HepG2 (cell line): ENCODE results near the gene GJA10. TPM values are rescaled to one million over a fixed set of nuclear protein-coding genes. Genes with fewer than 3 reads are reported as not detected.

Experiments
- ATAC-seq: fragments of 200-7000 bp; cut with Tn5 transposase; 3 replicates; pipeline ENCODE4 v1.9.1; 2020; ENCODE audit warnings: mild to moderate bottlenecking, moderate library complexity
- BruUV-seq: library from RNA; stranded (reverse); fragments of 400-500 nt; replicated peaks from 2 replicates; lab custom pipeline; 2021; lab: Mats Ljungman, UMichigan
- CTCF ChIA-PET: fragments of 300-600 bp; formaldehyde crosslinking; extraction: SDS; loops from one replicate; lab custom pipeline; 2021; ENCODE audit warnings: low total read pairs, inconsistent platforms, low intra/inter-chr PET ratio; lab: Yijun Ruan, JAX
- POLR2A ChIA-PET: fragments of 350-600 bp; sonication (Branson Sonifier 250); formaldehyde crosslinking; loops from one replicate; lab custom pipeline; 2020; ENCODE audit warnings: antibody characterized with exemption, inconsistent platforms; lab: Yijun Ruan, JAX
- DNase-seq: peaks from one replicate; pipeline ENCODE4 v3.0.0-alpha.2; 2015; ENCODE audit warnings: low spot score
- FAIRE-seq: peaks from 3 replicates; lab custom pipeline; 2011; peaks lifted over from hg19 to GRCh38; lab: Jason Lieb, UNC
- H2AFZ ChIP-seq: one replicate; pipeline ENCODE4 v1.6.1; 2011; ENCODE audit warnings: low read length, inconsistent platforms
- H3K27ac ChIP-seq: fragments of 300-600 bp; 3 replicates; pipeline ENCODE4 v1.8.0; 2011; ENCODE audit warnings: mixed run types, mild to moderate bottlenecking, mixed read lengths, low read length, inconsistent platforms; ENCODE audit not compliant: insufficient read depth; ENCODE audit errors: extremely low read length
- H3K27me3 ChIP-seq, 2 experiments: fragments of 200-600 bp in 1 of 2; 2 replicates in 1 of 2; 3 replicates in 1 of 2; pipeline versions ENCODE4 v1.6.0 to v1.8.0; 2011; ENCODE audit warnings: low read length in 2 of 2, mild to moderate bottlenecking in 2 of 2, moderate library complexity in 2 of 2, inconsistent platforms in 1 of 2; ENCODE audit not compliant: insufficient read depth in 2 of 2, control insufficient read depth in 1 of 2
- H3K36me3 ChIP-seq, 2 experiments: fragments of 200-600 bp in 1 of 2; replicated peaks in 1 of 2; 2 replicates in 1 of 2; 3 replicates in 1 of 2; pipeline versions ENCODE4 v1.5.1 to v1.8.0; 2011; ENCODE audit warnings: low read length in 2 of 2, inconsistent platforms in 1 of 2; ENCODE audit not compliant: insufficient read depth in 2 of 2, control insufficient read depth in 1 of 2
- H3K4me1 ChIP-seq: 2 replicates; pipeline ENCODE4 v1.5.1; 2012; ENCODE audit warnings: low read length, inconsistent platforms; ENCODE audit not compliant: insufficient read depth
- H3K4me2 ChIP-seq: 2 replicates; pipeline ENCODE4 v1.6.0; 2011; ENCODE audit warnings: low read depth, low read length, inconsistent platforms
- H3K4me3 ChIP-seq, 3 experiments: fragments of 200-600 bp in 1 of 3; sonication (generic), shearing (Covaris generic) in 1 of 3; replicated peaks in 1 of 3; 2 replicates each; pipeline ENCODE4 v1.5.1; 2011 to 2016; ENCODE audit warnings: low read length in 3 of 3, inconsistent platforms in 2 of 3, low read depth in 2 of 3, mild to moderate bottlenecking in 2 of 3, control low read depth in 1 of 3, mixed read lengths in 1 of 3; ENCODE audit not compliant: insufficient read depth in 1 of 3
- H3K79me2 ChIP-seq: one replicate; pipeline ENCODE4 v1.6.1; 2011; ENCODE audit warnings: low read length, inconsistent platforms; ENCODE audit not compliant: insufficient read depth
- H3K9ac ChIP-seq: 2 replicates; pipeline ENCODE4 v1.6.0; 2011; ENCODE audit warnings: mild to moderate bottlenecking, low read depth, low read length, inconsistent platforms; ENCODE audit not compliant: insufficient read depth
- H3K9me3 ChIP-seq: 2 replicates; pipeline ENCODE4 v1.5.1; 2012; ENCODE audit warnings: mild to moderate bottlenecking, low read length
- H4K20me1 ChIP-seq: 2 replicates; pipeline ENCODE4 v1.6.0; 2011; ENCODE audit warnings: inconsistent platforms, mild to moderate bottlenecking, low read length, moderate library complexity; ENCODE audit not compliant: insufficient read depth
- DNMT1 ChIP-seq: sonication (generic); formaldehyde crosslinking; IDR thresholded peaks from 2 replicates; pipeline ENCODE4 v1.5.1; 2020; ENCODE audit warnings: mild to moderate bottlenecking, missing genetic modification reagents
- GABPB1 ChIP-seq: IDR thresholded peaks from 2 replicates; pipeline ENCODE4 v1.6.1; 2016; ENCODE audit warnings: mild to moderate bottlenecking, missing genetic modification reagents, moderate library complexity, missing compliant biosample characterization
- HOXA3 ChIP-seq: sonication (generic); formaldehyde crosslinking; IDR thresholded peaks from 2 replicates; pipeline ENCODE4 v1.5.0; 2020; ENCODE audit warnings: missing genetic modification reagents
- HOXA9 ChIP-seq: sonication (generic); formaldehyde crosslinking; IDR thresholded peaks from 2 replicates; pipeline ENCODE4 v1.8.1; 2022; ENCODE audit warnings: missing genetic modification reagents, mild to moderate bottlenecking, moderate library complexity, borderline replicate concordance
- SRY ChIP-seq: sonication (generic); formaldehyde crosslinking; IDR thresholded peaks from 2 replicates; pipeline ENCODE4 v1.8.0; 2022; ENCODE audit warnings: mild to moderate bottlenecking, missing genetic modification reagents
- TBL1XR1 ChIP-seq: fragments of 150-350 bp; IDR thresholded peaks from 2 replicates; pipeline ENCODE4 v1.6.1; 2014; ENCODE audit warnings: borderline replicate concordance, low read length; ENCODE audit not compliant: partially characterized antibody
- ZFP37 ChIP-seq: sonication (generic); formaldehyde crosslinking; IDR thresholded peaks from 2 replicates; pipeline ENCODE4 v1.4.0; 2020; ENCODE audit warnings: missing genetic modification reagents, borderline replicate concordance
- ZNF10 ChIP-seq: sonication (generic); formaldehyde crosslinking; IDR thresholded peaks from 2 replicates; pipeline ENCODE4 v1.4.0; 2020; ENCODE audit warnings: mild to moderate bottlenecking, low read depth, missing genetic modification reagents, borderline replicate concordance
- ZNF264 ChIP-seq: sonication (generic); formaldehyde crosslinking; IDR thresholded peaks from 2 replicates; pipeline ENCODE4 v1.4.0; 2020; ENCODE audit warnings: missing genetic modification reagents
- ZNF510 ChIP-seq: sonication (generic); formaldehyde crosslinking; IDR thresholded peaks from 2 replicates; pipeline ENCODE4 v1.4.0; 2020; ENCODE audit warnings: low read depth, mild to moderate bottlenecking, missing genetic modification reagents
- WGBS: methylation state at CpG from one replicate; pipeline ENCODE4 v1.1.6; 2017; ENCODE audit warnings: low lambda C conversion rate; 5-methylcytosine and 5-hydroxymethylcytosine counted together
- in situ Hi-C: cut with HindIII; loops from 2 replicates; pipeline ENCODE4 v1.10.0; 2017; ENCODE audit warnings: low pct_unique_long_range_greater_than_20kb; ENCODE audit not compliant: extremely low pct_ligation_motif_present
- intact Hi-C: fragments of 100-400 bp; cut with micrococcal nuclease; formaldehyde crosslinking; loops from one replicate; pipeline ENCODE4 v1.10.0; 2022; ENCODE audit not compliant: unreplicated experiment
- polyA plus RNA-seq, 8 experiments: library from polyadenylated mRNA; depleted of rRNA in 3 of 8; stranded (reverse) in 7 of 8; unstranded in 1 of 8; fragments of >200 nt; fragmentation: Illumina TruSeq in 4 of 8; extraction: Trizol in 4 of 8; gene quantifications; 2 replicates each; pipeline versions ENCODE4 v1.2.1 to v1.2.3, GENCODE V29; 2011 to 2016; ENCODE audit warnings: low read depth in 4 of 8, missing spikeins in 1 of 8, mixed read lengths in 1 of 8; ENCODE audit not compliant: insufficient read depth in 1 of 8
- total RNA-seq, 5 experiments: library from RNA; depleted of rRNA; stranded (reverse); fragments of >200 nt; fragmentation: Illumina TruSeq; extraction: Trizol; gene quantifications; 2 replicates each; pipeline ENCODE4 v1.2.3, GENCODE V29; 2016; ENCODE audit warnings: low read depth in 1 of 5
- TF ChIP-seq, protein P1 (sequence below): sonication (generic); formaldehyde crosslinking; IDR thresholded peaks from 2 replicates; pipeline ENCODE4 v1.8.0; 2022; ENCODE audit warnings: missing genetic modification reagents, mild to moderate bottlenecking, inconsistent platforms, borderline replicate concordance
- TF ChIP-seq, protein P2 (sequence below), 2 experiments: fragments of 450-650 bp in 1 of 2; sonication (generic) in 1 of 2; formaldehyde crosslinking in 1 of 2; IDR thresholded peaks; 2 replicates each; pipeline versions ENCODE4 v1.6.1 to v1.8.0; 2016 to 2022; ENCODE audit warnings: antibody characterized with exemption in 1 of 2, mild to moderate bottlenecking in 1 of 2, missing genetic modification reagents in 1 of 2
- TF ChIP-seq, protein P3 (sequence below): IDR thresholded peaks from 2 replicates; pipeline ENCODE4 v1.6.1; 2016; ENCODE audit warnings: control low read depth

Gene GJA10
- total and polyA plus RNA-seq, 2 of the 13 experiments (the other 11 are each of a cell fraction or from before 2014, with no cell fraction given): not detected

DNA sequence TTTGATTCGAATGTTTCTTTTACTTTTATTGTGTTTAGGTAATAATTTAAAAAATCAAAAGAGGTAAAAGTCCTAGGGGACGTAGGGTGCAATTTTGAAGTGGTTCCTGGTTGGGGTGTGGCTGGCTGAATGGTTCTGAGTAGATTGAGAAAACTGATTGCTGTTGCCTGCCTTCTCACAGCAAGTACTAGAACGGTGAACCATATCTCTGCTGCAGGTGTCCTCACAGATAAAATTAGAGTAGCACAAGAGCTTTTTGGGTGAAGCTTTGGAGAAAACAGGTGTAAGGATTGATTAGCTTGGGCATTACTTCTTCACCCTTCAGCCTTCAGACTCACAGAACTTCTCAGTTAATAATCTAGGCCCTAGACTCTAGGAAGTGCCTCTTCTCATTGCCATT is 19.8 kb upstream of the GJA10 start:
- CTCF ChIA-PET: no interaction called here
- DNase-seq (no peak), ATAC-seq (no peak), FAIRE-seq (no peak)
- Histone ChIP-seq H3K36me3 (peaks cover 3 to 17% of the 10 kb centered on the region in 2 experiments; a peak in 4 of 5 replicates), H3K79me2 (no peaks in the 10 kb centered on the region), H3K4me2 (no peak overlapping the region), H3K9me3 (no peaks in the 10 kb centered on the region), H3K4me1 (no peaks in the 10 kb centered on the region), H3K27ac (no peak overlapping the region), H3K4me3 (no peak overlapping the region), H3K9ac (no peak overlapping the region), H2AFZ (no peak overlapping the region), H3K27me3 (no peaks in the 10 kb centered on the region; a peak in 1 of 5 replicates), H4K20me1 (no peaks in the 10 kb centered on the region)
- intact Hi-C loops: no loop called here
- no TSS peak for BruUV-seq
- POLR2A ChIA-PET: no interaction called here
- in situ Hi-C loops: no loop called here
- WGBS: 88% methylated on average over 3 of the region's 3 CpGs
- TF ChIP-seq HOXA3 (CRISPR knock-in tag): no peak
- no peak for TF ChIP-seq HOXA9 (CRISPR knock-in tag)
- no peak for TF ChIP-seq SRY (CRISPR knock-in tag)
- TF ChIP-seq, protein P1, sequence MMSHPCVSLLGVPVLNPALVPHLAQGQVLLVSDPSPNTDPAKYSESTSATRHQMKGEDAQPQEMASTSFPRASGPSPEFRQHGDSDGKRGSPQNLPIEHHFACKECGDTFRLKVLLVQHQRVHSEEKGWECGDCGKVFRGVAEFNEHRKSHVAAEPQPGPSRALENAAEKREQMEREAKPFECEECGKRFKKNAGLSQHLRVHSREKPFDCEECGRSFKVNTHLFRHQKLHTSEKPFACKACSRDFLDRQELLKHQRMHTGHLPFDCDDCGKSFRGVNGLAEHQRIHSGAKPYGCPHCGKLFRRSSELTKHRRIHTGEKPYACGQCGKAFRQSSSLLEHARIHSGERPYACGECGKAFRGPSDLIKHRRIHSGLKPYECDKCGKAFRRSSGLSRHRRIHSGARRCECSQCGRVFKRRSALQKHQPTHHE: no peak
- no peak for TF ChIP-seq ZNF510 (CRISPR knock-in tag)
- TF ChIP-seq DNMT1: no peak
- TF ChIP-seq, protein P2, sequence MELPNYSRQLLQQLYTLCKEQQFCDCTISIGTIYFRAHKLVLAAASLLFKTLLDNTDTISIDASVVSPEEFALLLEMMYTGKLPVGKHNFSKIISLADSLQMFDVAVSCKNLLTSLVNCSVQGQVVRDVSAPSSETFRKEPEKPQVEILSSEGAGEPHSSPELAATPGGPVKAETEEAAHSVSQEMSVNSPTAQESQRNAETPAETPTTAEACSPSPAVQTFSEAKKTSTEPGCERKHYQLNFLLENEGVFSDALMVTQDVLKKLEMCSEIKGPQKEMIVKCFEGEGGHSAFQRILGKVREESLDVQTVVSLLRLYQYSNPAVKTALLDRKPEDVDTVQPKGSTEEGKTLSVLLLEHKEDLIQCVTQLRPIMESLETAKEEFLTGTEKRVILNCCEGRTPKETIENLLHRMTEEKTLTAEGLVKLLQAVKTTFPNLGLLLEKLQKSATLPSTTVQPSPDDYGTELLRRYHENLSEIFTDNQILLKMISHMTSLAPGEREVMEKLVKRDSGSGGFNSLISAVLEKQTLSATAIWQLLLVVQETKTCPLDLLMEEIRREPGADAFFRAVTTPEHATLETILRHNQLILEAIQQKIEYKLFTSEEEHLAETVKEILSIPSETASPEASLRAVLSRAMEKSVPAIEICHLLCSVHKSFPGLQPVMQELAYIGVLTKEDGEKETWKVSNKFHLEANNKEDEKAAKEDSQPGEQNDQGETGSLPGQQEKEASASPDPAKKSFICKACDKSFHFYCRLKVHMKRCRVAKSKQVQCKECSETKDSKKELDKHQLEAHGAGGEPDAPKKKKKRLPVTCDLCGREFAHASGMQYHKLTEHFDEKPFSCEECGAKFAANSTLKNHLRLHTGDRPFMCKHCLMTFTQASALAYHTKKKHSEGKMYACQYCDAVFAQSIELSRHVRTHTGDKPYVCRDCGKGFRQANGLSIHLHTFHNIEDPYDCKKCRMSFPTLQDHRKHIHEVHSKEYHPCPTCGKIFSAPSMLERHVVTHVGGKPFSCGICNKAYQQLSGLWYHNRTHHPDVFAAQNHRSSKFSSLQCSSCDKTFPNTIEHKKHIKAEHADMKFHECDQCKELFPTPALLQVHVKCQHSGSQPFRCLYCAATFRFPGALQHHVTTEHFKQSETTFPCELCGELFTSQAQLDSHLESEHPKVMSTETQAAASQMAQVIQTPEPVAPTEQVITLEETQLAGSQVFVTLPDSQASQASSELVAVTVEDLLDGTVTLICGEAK (IDR thresholded peaks at IDR 0.05): no peak
- TF ChIP-seq, protein P2 (CRISPR knock-in tag; IDR thresholded peaks at IDR 0.05): no peak
- no peak for TF ChIP-seq GABPB1 (CRISPR knock-in tag)
- no peak for TF ChIP-seq ZNF10 (CRISPR knock-in tag)
- TF ChIP-seq, protein P3, sequence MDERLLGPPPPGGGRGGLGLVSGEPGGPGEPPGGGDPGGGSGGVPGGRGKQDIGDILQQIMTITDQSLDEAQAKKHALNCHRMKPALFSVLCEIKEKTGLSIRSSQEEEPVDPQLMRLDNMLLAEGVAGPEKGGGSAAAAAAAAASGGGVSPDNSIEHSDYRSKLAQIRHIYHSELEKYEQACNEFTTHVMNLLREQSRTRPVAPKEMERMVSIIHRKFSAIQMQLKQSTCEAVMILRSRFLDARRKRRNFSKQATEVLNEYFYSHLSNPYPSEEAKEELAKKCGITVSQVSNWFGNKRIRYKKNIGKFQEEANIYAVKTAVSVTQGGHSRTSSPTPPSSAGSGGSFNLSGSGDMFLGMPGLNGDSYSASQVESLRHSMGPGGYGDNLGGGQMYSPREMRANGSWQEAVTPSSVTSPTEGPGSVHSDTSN: no peak
- TF ChIP-seq ZNF264 (CRISPR knock-in tag): no peak
- no peak for TF ChIP-seq TBL1XR1
- no peak for TF ChIP-seq ZFP37 (CRISPR knock-in tag)
